ENCODE results near the gene TOGARAM2. TPM values are rescaled to one million over a fixed set of nuclear protein-coding genes. Genes with fewer than 3 reads are reported as not detected.

Gene TOGARAM2
- total RNA-seq, 1 experiment from 2014 or later, result 0.61 TPM

DNA sequence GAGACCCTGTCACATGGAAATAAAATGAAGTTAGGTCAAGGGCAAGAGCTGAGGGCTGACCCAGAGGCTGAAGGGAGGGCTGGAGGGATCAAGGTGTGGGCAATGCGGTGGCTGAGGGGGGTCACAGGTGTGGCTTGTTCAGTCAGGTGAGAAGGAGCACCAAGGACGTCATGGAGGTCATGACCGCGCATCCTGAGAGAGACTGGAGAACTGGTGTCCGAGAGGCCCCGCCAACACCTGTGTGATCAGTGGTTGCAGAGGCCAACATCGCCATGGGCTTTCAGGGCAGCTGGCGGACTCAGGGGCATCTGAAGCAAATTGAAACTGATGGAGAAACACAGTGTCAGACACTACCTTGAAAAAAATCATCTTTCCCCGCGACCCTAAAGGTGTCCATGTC lies 13.0 kb downstream of the TOGARAM2 start:
- H3K27me3 ChIP-seq (replicated peaks; ENCODE audit: control insufficient read depth, insufficient read depth, low read length), result no peaks in the 10 kb centered on the region

GRCh38 chr2:28994679-28995078 lies 13.6 kb downstream of the TOGARAM2 start:
- Histone ChIP-seq H3K4me3 (ENCODE audit: low read depth, low read length) (no peak overlapping the region), H3K4me1 (peaks cover 9% of the 10 kb centered on the region; the same call in 1 of the 2 replicates), H3K27me3 (replicated peaks; ENCODE audit: control insufficient read depth, insufficient read depth, low read length) (no peaks in the 10 kb centered on the region), H3K9me3 (no peaks in the 10 kb centered on the region), H3K36me3 (ENCODE audit: control insufficient read depth, insufficient read depth, low read length) (no peaks in the 10 kb centered on the region)
- H3K4me1 Mint-ChIP-seq (ENCODE audit: low read depth, unreplicated experiment), result peaks cover 25% of the 10 kb centered on the region
- DNase-seq, result no peak
- TF ChIP-seq, protein P1, sequence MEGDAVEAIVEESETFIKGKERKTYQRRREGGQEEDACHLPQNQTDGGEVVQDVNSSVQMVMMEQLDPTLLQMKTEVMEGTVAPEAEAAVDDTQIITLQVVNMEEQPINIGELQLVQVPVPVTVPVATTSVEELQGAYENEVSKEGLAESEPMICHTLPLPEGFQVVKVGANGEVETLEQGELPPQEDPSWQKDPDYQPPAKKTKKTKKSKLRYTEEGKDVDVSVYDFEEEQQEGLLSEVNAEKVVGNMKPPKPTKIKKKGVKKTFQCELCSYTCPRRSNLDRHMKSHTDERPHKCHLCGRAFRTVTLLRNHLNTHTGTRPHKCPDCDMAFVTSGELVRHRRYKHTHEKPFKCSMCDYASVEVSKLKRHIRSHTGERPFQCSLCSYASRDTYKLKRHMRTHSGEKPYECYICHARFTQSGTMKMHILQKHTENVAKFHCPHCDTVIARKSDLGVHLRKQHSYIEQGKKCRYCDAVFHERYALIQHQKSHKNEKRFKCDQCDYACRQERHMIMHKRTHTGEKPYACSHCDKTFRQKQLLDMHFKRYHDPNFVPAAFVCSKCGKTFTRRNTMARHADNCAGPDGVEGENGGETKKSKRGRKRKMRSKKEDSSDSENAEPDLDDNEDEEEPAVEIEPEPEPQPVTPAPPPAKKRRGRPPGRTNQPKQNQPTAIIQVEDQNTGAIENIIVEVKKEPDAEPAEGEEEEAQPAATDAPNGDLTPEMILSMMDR (IDR thresholded peaks at IDR 0.05; ENCODE audit: insufficient read depth in 1 of 2, low read depth in 1 of 2, low read length in 1 of 2, severe bottlenecking in 1 of 2, unreplicated experiment in 1 of 2), result no peak
- no peak overlapping the region for H3K27ac Mint-ChIP-seq (ENCODE audit: unreplicated experiment)
- H3K36me3 Mint-ChIP-seq (ENCODE audit: insufficient read depth, unreplicated experiment), result no peaks in the 10 kb centered on the region
- intact Hi-C loops (cut with micrococcal nuclease; ENCODE audit: unreplicated experiment), result no loop called here
- ChIA-PET CTCF (no interaction called here), POLR2A (no interaction called here)
- no TSS peak for BruUV-seq (replicated peaks)
- no peaks in the 10 kb centered on the region for H3K27me3 Mint-ChIP-seq (ENCODE audit: insufficient read depth, unreplicated experiment)
- no peak overlapping the region for H3K4me3 Mint-ChIP-seq (ENCODE audit: unreplicated experiment)
- H3K9me3 Mint-ChIP-seq (ENCODE audit: unreplicated experiment), result no peaks in the 10 kb centered on the region

More for the DNA sequence above, 13.0 kb downstream of the TOGARAM2 start:
- DNase-seq, result no peak
- no peaks in the 10 kb centered on the region for H3K9me3 ChIP-seq
- H3K36me3 ChIP-seq (ENCODE audit: control insufficient read depth, insufficient read depth, low read length), result no peaks in the 10 kb centered on the region
- BruUV-seq (replicated peaks), result no TSS peak
- Mint-ChIP-seq H3K36me3 (ENCODE audit: insufficient read depth, unreplicated experiment) (no peaks in the 10 kb centered on the region), H3K9me3 (ENCODE audit: unreplicated experiment) (no peaks in the 10 kb centered on the region), H3K4me3 (ENCODE audit: unreplicated experiment) (no peak overlapping the region), H3K4me1 (ENCODE audit: low read depth, unreplicated experiment) (peaks cover 25% of the 10 kb centered on the region), H3K27me3 (ENCODE audit: insufficient read depth, unreplicated experiment) (no peaks in the 10 kb centered on the region), H3K27ac (ENCODE audit: unreplicated experiment) (no peak overlapping the region)
- peaks cover 9% of the 10 kb centered on the region; the same call in 1 of the 2 replicates for H3K4me1 ChIP-seq
- ChIA-PET POLR2A (no interaction called here), CTCF (no interaction called here)
- intact Hi-C loops (cut with micrococcal nuclease; ENCODE audit: unreplicated experiment), result no loop called here
- TF ChIP-seq, protein P1 (IDR thresholded peaks at IDR 0.05; ENCODE audit: insufficient read depth in 1 of 2, low read depth in 1 of 2, low read length in 1 of 2, severe bottlenecking in 1 of 2, unreplicated experiment in 1 of 2), result no peak
- no peak overlapping the region for H3K4me3 ChIP-seq (ENCODE audit: low read depth, low read length)

DNA sequence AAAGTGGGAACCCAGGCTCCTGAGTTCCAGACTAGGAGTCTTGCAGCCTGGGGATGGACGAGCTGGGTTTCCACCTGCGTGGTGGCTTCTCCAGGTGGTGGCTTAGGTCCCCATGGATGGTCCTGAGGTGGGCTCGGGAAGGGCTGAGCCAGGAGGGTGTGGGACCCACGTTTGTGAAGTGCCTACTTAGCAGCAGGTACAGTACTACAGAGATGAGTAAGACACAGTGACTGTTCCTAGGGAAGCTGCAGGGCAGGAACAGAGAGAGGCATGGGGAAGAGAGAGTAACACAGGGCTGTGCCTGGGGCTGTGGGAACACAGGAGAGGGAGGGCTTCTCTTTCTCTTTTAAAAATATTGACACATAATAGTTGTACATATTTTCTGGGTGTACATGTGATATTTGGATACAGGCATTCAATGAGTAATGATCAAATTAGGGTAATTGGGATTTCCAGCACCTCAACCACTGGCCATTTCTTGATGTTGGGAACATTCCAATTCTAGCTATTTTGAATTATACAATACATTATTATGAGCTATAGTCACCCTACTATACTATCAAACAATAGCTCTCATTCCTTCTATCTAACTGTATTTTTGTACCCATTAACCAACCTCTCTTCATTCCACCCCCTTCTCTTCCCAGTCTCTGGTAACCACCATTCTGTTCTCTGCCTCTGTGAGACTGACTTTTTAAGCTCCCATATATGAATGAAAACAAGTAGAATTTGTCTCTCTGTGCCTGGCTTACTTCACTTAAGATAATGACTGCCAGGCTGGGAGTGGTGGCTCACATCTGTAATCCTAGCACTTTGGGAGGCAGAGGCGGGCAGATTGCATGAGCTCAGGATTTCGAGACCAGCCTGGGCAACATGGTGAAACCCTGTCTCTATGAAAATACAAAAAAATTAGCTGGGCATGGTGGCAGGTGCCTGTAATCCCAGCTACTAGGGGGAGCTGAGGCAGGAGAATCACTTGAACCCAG lies 15.0 kb downstream of the TOGARAM2 start:
- intact Hi-C loops (cut with micrococcal nuclease; ENCODE audit: unreplicated experiment), result no loop called here
- Mint-ChIP-seq H3K9me3 (ENCODE audit: unreplicated experiment) (no peaks in the 10 kb centered on the region), H3K4me1 (ENCODE audit: low read depth, unreplicated experiment) (peaks cover 25% of the 10 kb centered on the region), H3K4me3 (ENCODE audit: unreplicated experiment) (no peak overlapping the region), H3K27ac (ENCODE audit: unreplicated experiment) (no peak overlapping the region), H3K36me3 (ENCODE audit: insufficient read depth, unreplicated experiment) (no peaks in the 10 kb centered on the region), H3K27me3 (ENCODE audit: insufficient read depth, unreplicated experiment) (no peaks in the 10 kb centered on the region)
- no peak for DNase-seq
- CTCF ChIA-PET, result no interaction called here
- no peaks in the 10 kb centered on the region for H3K9me3 ChIP-seq
- no TSS peak for BruUV-seq (replicated peaks)
- TF ChIP-seq, protein P1 (IDR thresholded peaks at IDR 0.05; ENCODE audit: insufficient read depth in 1 of 2, low read depth in 1 of 2, low read length in 1 of 2, severe bottlenecking in 1 of 2, unreplicated experiment in 1 of 2), result no peak
- POLR2A ChIA-PET, result interaction anchor here (0.7 kb wide), 1 partner anchor 110 kb away, joined by 4 read pairs; no protein-coding TSS in a partner anchor
- H3K4me3 ChIP-seq (ENCODE audit: low read depth, low read length), result no peak overlapping the region
- H3K36me3 ChIP-seq (ENCODE audit: control insufficient read depth, insufficient read depth, low read length), result no peaks in the 10 kb centered on the region
- peaks cover 9% of the 10 kb centered on the region; the same call in 1 of the 2 replicates for H3K4me1 ChIP-seq
- no peaks in the 10 kb centered on the region for H3K27me3 ChIP-seq (replicated peaks; ENCODE audit: control insufficient read depth, insufficient read depth, low read length)
